Loucy (cell line): ENCODE measurements around the gene RARRES2.

Experiments
- CTCF ChIP-seq: fragments of 200-600 bp; sonication (generic); conservative IDR thresholded peaks from 2 replicates; pipeline ENCODE4 v1.5.1; 2014; ENCODE audit warnings: mild to moderate bottlenecking, antibody characterized with exemption, low read length
- EZH2phosphoT487 ChIP-seq: fragments of 200-600 bp; IDR thresholded peaks from 2 replicates; pipeline ENCODE4 v1.6.1; 2018; ENCODE audit warnings: antibody characterized with exemption, mild to moderate bottlenecking, moderate library complexity, borderline replicate concordance

GRCh38 chr7:150345012-150345411 is 3.6 kb upstream of the RARRES2 start:
- TF ChIP-seq EZH2phosphoT487 (no peak), CTCF (no peak)
